Astrocyte (in vitro differentiated cells and primary cell): ENCODE data around the gene GRAMD1B. TPM values are rescaled to one million over a fixed set of nuclear protein-coding genes. Genes with fewer than 3 reads are reported as not detected.

ENCODE experiments used
- DNase-seq: peaks from one replicate; pipeline ENCODE4 v3.0.0-alpha.2; 2010; ENCODE audit warnings: low read depth
- FAIRE-seq: peaks from 2 replicates; lab custom pipeline; 2011; peaks lifted over from hg19 to GRCh38; lab: Jason Lieb, UNC
- H2AFZ ChIP-seq: 2 replicates; pipeline ENCODE4 v1.6.0; 2012; ENCODE audit warnings: low read depth, low read length, inconsistent platforms
- H3K27ac ChIP-seq: 2 replicates; pipeline ENCODE4 v1.5.1; 2011; ENCODE audit warnings: low read depth, low read length, inconsistent platforms
- H3K27me3 ChIP-seq: 2 replicates; pipeline ENCODE4 v1.6.0; 2011; ENCODE audit warnings: low read length, inconsistent platforms; ENCODE audit not compliant: insufficient read depth
- H3K36me3 ChIP-seq: 2 replicates; pipeline ENCODE4 v1.5.1; 2011; ENCODE audit warnings: low read length, inconsistent platforms; ENCODE audit not compliant: insufficient read depth
- H3K4me1 ChIP-seq: 2 replicates; pipeline ENCODE4 v1.5.1; 2011; ENCODE audit warnings: low read length, inconsistent platforms; ENCODE audit not compliant: insufficient read depth
- H3K4me2 ChIP-seq: 2 replicates; pipeline ENCODE4 v1.6.0; 2012; ENCODE audit warnings: low read length, inconsistent platforms
- H3K4me3 ChIP-seq: 2 replicates; pipeline ENCODE4 v1.5.1; 2011; ENCODE audit warnings: low read depth, mild to moderate bottlenecking, low read length, inconsistent platforms; ENCODE audit not compliant: insufficient read depth
- H3K79me2 ChIP-seq: 2 replicates; pipeline ENCODE4 v1.6.0; 2012; ENCODE audit warnings: mild to moderate bottlenecking, low read length, inconsistent platforms; ENCODE audit not compliant: insufficient read depth
- H3K9ac ChIP-seq: 2 replicates; pipeline ENCODE4 v1.6.0; 2012; ENCODE audit warnings: mild to moderate bottlenecking, low read length, inconsistent platforms
- H3K9me3 ChIP-seq: 2 replicates; pipeline ENCODE4 v1.5.1; 2012; ENCODE audit warnings: low read depth, mild to moderate bottlenecking, low read length, inconsistent platforms; ENCODE audit not compliant: insufficient read depth
- H4K20me1 ChIP-seq: 2 replicates; pipeline ENCODE4 v1.6.0; 2012; ENCODE audit warnings: low read length, inconsistent platforms; ENCODE audit not compliant: insufficient read depth
- H3K27ac Mint-ChIP-seq: one replicate; pipeline ENCODE4 v1.8.0; 2021; ENCODE audit warnings: mild to moderate bottlenecking, mixed read lengths; ENCODE audit not compliant: unreplicated experiment
- H3K27me3 Mint-ChIP-seq: one replicate; pipeline ENCODE4 v1.8.0; 2021; ENCODE audit warnings: low read depth, mixed read lengths; ENCODE audit not compliant: unreplicated experiment
- H3K36me3 Mint-ChIP-seq: one replicate; pipeline ENCODE4 v1.8.0; 2021; ENCODE audit warnings: low read depth, mixed read lengths; ENCODE audit not compliant: unreplicated experiment
- H3K4me1 Mint-ChIP-seq: one replicate; pipeline ENCODE4 v1.8.0; 2021; ENCODE audit warnings: low read depth, mixed read lengths; ENCODE audit not compliant: unreplicated experiment
- H3K4me3 Mint-ChIP-seq: one replicate; pipeline ENCODE4 v1.8.0; 2021; ENCODE audit warnings: mild to moderate bottlenecking, moderate library complexity, mixed read lengths; ENCODE audit not compliant: unreplicated experiment
- H3K9me3 Mint-ChIP-seq: one replicate; pipeline ENCODE4 v1.8.0; 2021; ENCODE audit warnings: mild to moderate bottlenecking, mixed read lengths; ENCODE audit not compliant: unreplicated experiment
- CTCF ChIP-seq: IDR thresholded peaks from 2 replicates; pipeline ENCODE4 v1.5.1; 2011; ENCODE audit warnings: low read depth, mild to moderate bottlenecking, inconsistent platforms, low read length, moderate library complexity; ENCODE audit not compliant: insufficient read depth
- EZH2 ChIP-seq: IDR thresholded peaks from 2 replicates; pipeline ENCODE4 v1.6.1; 2012; ENCODE audit warnings: mild to moderate bottlenecking, low read length, inconsistent platforms; ENCODE audit not compliant: insufficient read depth
- total RNA-seq: library from RNA; stranded (reverse); gene quantifications from 2 replicates; pipeline ENCODE4 v1.2.1, GENCODE V29; 2021

GRAMD1B gene
- total RNA-seq, 1 donor from 2014 or later: 6.5 TPM

GRCh38 chr11:123544631-123545375 is 114.7 kb downstream of the GRAMD1B start:
- no peak for TF ChIP-seq CTCF
- FAIRE-seq: no peak
- H3K27me3 ChIP-seq: no peaks in the 10 kb centered on the region
- no peak overlapping the region for H3K4me3 ChIP-seq
- H3K36me3 Mint-ChIP-seq: peaks cover 2% of the 10 kb centered on the region
- H3K79me2 ChIP-seq: no peaks in the 10 kb centered on the region
- peaks cover 26% of the 10 kb centered on the region for H3K4me1 Mint-ChIP-seq
- no peak overlapping the region for H3K27ac ChIP-seq
- no peaks in the 10 kb centered on the region for H4K20me1 ChIP-seq
- no peaks in the 10 kb centered on the region for H3K27me3 Mint-ChIP-seq
- no peak overlapping the region for H3K9ac ChIP-seq
- H3K27ac Mint-ChIP-seq: no peak overlapping the region
- H3K4me3 Mint-ChIP-seq: no peak overlapping the region
- H2AFZ ChIP-seq: no peak overlapping the region
- no peaks in the 10 kb centered on the region for H3K9me3 Mint-ChIP-seq
- no peak for DNase-seq
- no peaks in the 10 kb centered on the region for H3K9me3 ChIP-seq
- H3K4me1 ChIP-seq: peaks cover 30% of the 10 kb centered on the region
- H3K4me2 ChIP-seq: no peak overlapping the region
- no peaks in the 10 kb centered on the region for H3K36me3 ChIP-seq

- Histone ChIP-seq H3K27me3 (no peaks in the 10 kb centered on the region), H2AFZ (no peak overlapping the region), H3K36me3 (no peaks in the 10 kb centered on the region), H3K9me3 (no peaks in the 10 kb centered on the region), H4K20me1 (no peaks in the 10 kb centered on the region), H3K4me3 (no peak overlapping the region), H3K4me1 (peaks cover 40% of the 10 kb centered on the region), H3K4me2 (peak overlapping the region; percentile 40), H3K27ac (peak overlapping the region; percentile 38), H3K79me2 (no peaks in the 10 kb centered on the region), H3K9ac (no peak overlapping the region)
- TF ChIP-seq EZH2 (no peak), CTCF (no peak)
- Mint-ChIP-seq H3K9me3 (no peaks in the 10 kb centered on the region), H3K27me3 (no peaks in the 10 kb centered on the region), H3K4me1 (peaks cover 33% of the 10 kb centered on the region), H3K4me3 (no peak overlapping the region), H3K36me3 (peaks cover 5% of the 10 kb centered on the region), H3K27ac (no peak overlapping the region)
- no peak for FAIRE-seq
- DNase-seq: peak; percentile 10
Observed at GRCh38 chr11:123545726-123546270, 115.7 kb downstream of the GRAMD1B start.

- no peak overlapping the region for H3K4me3 ChIP-seq
- no peaks in the 10 kb centered on the region for H3K27me3 ChIP-seq
- FAIRE-seq (peak; percentile 66), DNase-seq (peak; percentile 81)
- no peaks in the 10 kb centered on the region for H3K79me2 ChIP-seq
- H3K4me1 Mint-ChIP-seq: peaks cover 33% of the 10 kb centered on the region
- H3K9ac ChIP-seq: no peak overlapping the region
- no peak overlapping the region for H2AFZ ChIP-seq
- peaks cover 5% of the 10 kb centered on the region for H3K36me3 Mint-ChIP-seq
- no peaks in the 10 kb centered on the region for H3K27me3 Mint-ChIP-seq
- TF ChIP-seq CTCF (no peak), EZH2 (no peak)
- H4K20me1 ChIP-seq: no peaks in the 10 kb centered on the region
- H3K9me3 ChIP-seq: no peaks in the 10 kb centered on the region
- no peaks in the 10 kb centered on the region for H3K9me3 Mint-ChIP-seq
- H3K4me3 Mint-ChIP-seq: no peak overlapping the region
- H3K36me3 ChIP-seq: no peaks in the 10 kb centered on the region
- H3K27ac Mint-ChIP-seq: no peak overlapping the region
- H3K4me1 ChIP-seq: peaks cover 40% of the 10 kb centered on the region
- peak overlapping the region; percentile 40 for H3K4me2 ChIP-seq
- no peak overlapping the region for H3K27ac ChIP-seq
Observed at GRCh38 chr11:123546515-123546914, 116.4 kb downstream of the GRAMD1B start.
